ENCODE results near the gene PLEKHA4. TPM values are rescaled to one million over a fixed set of nuclear protein-coding genes. Genes with fewer than 3 reads are reported as not detected.

PLEKHA4 gene
- total and polyA plus RNA-seq, 9 of the 15 experiments (the other 6 are each of a cell fraction or from before 2014, with no cell fraction given) = 0.07 to 30.8 (median 11.4) TPM

DNA sequence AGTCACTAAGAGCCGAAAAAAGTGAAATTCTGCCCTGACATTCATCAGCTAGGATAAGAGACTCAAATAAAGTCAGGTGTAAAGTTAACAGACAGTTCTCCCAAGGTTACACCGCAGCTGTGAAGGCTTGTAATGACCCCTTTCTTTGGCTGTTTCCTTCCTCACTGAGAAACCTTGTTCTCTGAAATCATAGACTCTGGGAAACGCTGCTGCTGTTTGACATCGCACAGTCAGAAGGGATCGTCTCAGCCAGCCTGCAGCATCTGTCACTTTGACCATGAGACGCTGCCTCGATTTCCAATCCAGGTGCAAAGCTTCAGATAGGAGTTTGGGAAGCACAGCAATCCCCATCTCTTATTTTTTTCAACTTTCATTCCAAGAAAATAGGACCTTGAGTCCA, 58.3 kb downstream of the PLEKHA4 start:
- Histone ChIP-seq H3K36me3 (ENCODE audit: control insufficient read depth, insufficient read depth, low read length) (peaks cover 25% of the 10 kb centered on the region; the same call in 1 of the 3 replicates), H3K4me2 (ENCODE audit: insufficient read depth, low read length) (peak overlapping the region; percentile 76), H3K27ac (ENCODE audit: extremely low read depth, low read depth, low read length) (peak overlapping the region; percentile 62), H4K20me1 (replicated peaks; ENCODE audit: control insufficient read depth, insufficient read depth, low read length) (0 out of 2 replicates have a peak, but pooled peaks cover 3% of the 10 kb centered on the region), H3K9ac (ENCODE audit: insufficient read depth in 1 of 2, low read depth in 2 of 2, low read length in 2 of 2) (peak overlapping the region; percentile 55 to 96), H3K4me3 (peak overlapping the region; percentile 66), H2AFZ (ENCODE audit: low read depth, low read length) (0 out of 2 replicates have a peak overlapping the region, but pooled peaks have one; percentile 76), H3K79me2 (ENCODE audit: control insufficient read depth, insufficient read depth, low read length) (peaks cover 49% of the 10 kb centered on the region), H3K9me1 (ENCODE audit: control insufficient read depth, insufficient read depth, low read length) (peaks cover 3% of the 10 kb centered on the region), H3K27me3 (ENCODE audit: control insufficient read depth in 2 of 2, insufficient read depth in 2 of 2, low read length in 2 of 2) (no peaks in the 10 kb centered on the region), H3K9me3 (replicated peaks; ENCODE audit: control insufficient read depth, insufficient read depth, low read depth, low read length) (no peaks in the 10 kb centered on the region), H3K4me1 (replicated peaks in 1 of 2; ENCODE audit: control insufficient read depth in 2 of 2, insufficient read depth in 2 of 2, low read length in 2 of 2) (peaks cover 30 to 65% of the 10 kb centered on the region in 2 experiments)
- TSS peak; percentile 84 for BruUV-seq (replicated peaks)
- TF ChIP-seq, protein P1, sequence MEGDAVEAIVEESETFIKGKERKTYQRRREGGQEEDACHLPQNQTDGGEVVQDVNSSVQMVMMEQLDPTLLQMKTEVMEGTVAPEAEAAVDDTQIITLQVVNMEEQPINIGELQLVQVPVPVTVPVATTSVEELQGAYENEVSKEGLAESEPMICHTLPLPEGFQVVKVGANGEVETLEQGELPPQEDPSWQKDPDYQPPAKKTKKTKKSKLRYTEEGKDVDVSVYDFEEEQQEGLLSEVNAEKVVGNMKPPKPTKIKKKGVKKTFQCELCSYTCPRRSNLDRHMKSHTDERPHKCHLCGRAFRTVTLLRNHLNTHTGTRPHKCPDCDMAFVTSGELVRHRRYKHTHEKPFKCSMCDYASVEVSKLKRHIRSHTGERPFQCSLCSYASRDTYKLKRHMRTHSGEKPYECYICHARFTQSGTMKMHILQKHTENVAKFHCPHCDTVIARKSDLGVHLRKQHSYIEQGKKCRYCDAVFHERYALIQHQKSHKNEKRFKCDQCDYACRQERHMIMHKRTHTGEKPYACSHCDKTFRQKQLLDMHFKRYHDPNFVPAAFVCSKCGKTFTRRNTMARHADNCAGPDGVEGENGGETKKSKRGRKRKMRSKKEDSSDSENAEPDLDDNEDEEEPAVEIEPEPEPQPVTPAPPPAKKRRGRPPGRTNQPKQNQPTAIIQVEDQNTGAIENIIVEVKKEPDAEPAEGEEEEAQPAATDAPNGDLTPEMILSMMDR (IDR thresholded peaks at IDR 0.05 in 2 of 3, conservative IDR thresholded peaks at IDR 0.05 in 1 of 3; ENCODE audit: insufficient read depth in 2 of 3, low read depth in 1 of 3, low read length in 3 of 3) = no peak
- no peak for TF ChIP-seq FOS (IDR thresholded peaks at IDR 0.05; ENCODE audit: extremely low read depth, insufficient read length)
- TF ChIP-seq ZNF668 (CRISPR knock-in tag; IDR thresholded peaks at IDR 0.05) = no peak
- TF ChIP-seq LEF1 (IDR thresholded peaks at IDR 0.05) = no peak
- no peak for TF ChIP-seq KLF13 (tag; IDR thresholded peaks at IDR 0.05; ENCODE audit: borderline replicate concordance, low read depth)
- TF ChIP-seq ARID1B (IDR thresholded peaks at IDR 0.05) = no peak
- FAIRE-seq = peak; percentile 80
- ChIA-PET CTCF (ENCODE audit: low intra/inter-chr PET ratio) (no interaction called here), POLR2A (interaction anchor here (0.8 to 3.9 kb wide), 8 partner anchors 9 to 156 kb away, joined by 3 to 20 read pairs (median 6); partner anchors contain the start of gene FTL)
- intact Hi-C loops (cut with micrococcal nuclease) (no loop called here), in situ Hi-C loops (cut with MboI) (no loop called here)
- ATAC-seq = no peak
- 2% methylated on average over 7 of the region's 7 CpGs for WGBS (ENCODE audit: insufficient coverage, low coverage, missing lambda C conversion rate)
- DNase-seq (ENCODE audit: extremely low read depth in 1 of 4, low spot score in 3 of 4) = peak in 2 of 4 experiments; percentile 8 to 24
